HEK293T (cell line): ENCODE results near the gene DCANP1.

Experiments
- ARNT ChIP-seq: fragments of 450-650 bp; IDR thresholded peaks from 2 replicates; pipeline ENCODE4 v1.6.1; 2017; ENCODE audit warnings: mild to moderate bottlenecking
- BHLHE40 ChIP-seq: fragments of 450-650 bp; IDR thresholded peaks from 2 replicates; pipeline ENCODE4 v1.6.1; 2016; ENCODE audit warnings: mild to moderate bottlenecking, moderate library complexity, borderline replicate concordance
- FOXA1 ChIP-seq: fragments of 450-650 bp; IDR thresholded peaks from 2 replicates; pipeline ENCODE4 v1.6.1; 2016; ENCODE audit warnings: mild to moderate bottlenecking
- FOXK2 ChIP-seq: fragments of 450-650 bp; IDR thresholded peaks from 2 replicates; pipeline ENCODE4 v1.6.1; 2016; ENCODE audit warnings: mild to moderate bottlenecking
- FOXM1 ChIP-seq: fragments of 450-650 bp; IDR thresholded peaks from 2 replicates; pipeline ENCODE4 v1.6.1; 2017; ENCODE audit warnings: mild to moderate bottlenecking, borderline replicate concordance
- L3MBTL2 ChIP-seq: fragments of 450-650 bp; conservative IDR thresholded peaks from 2 replicates; pipeline ENCODE4 v1.6.1; 2016; ENCODE audit warnings: mild to moderate bottlenecking
- LEF1 ChIP-seq: fragments of 450-650 bp; IDR thresholded peaks from 2 replicates; pipeline ENCODE4 v1.6.1; 2017; ENCODE audit warnings: mild to moderate bottlenecking, borderline replicate concordance
- SP1 ChIP-seq: fragments of 450-650 bp; IDR thresholded peaks from 2 replicates; pipeline ENCODE4 v1.6.1; 2017
- TARDBP ChIP-seq: fragments of 450-650 bp; IDR thresholded peaks from 2 replicates; pipeline ENCODE4 v1.6.1; 2016
- ZNF384 ChIP-seq: fragments of 450-650 bp; IDR thresholded peaks from 2 replicates; pipeline ENCODE4 v1.6.1; 2016
- TF ChIP-seq, protein P1 (sequence below): fragments of 450-650 bp; IDR thresholded peaks from 2 replicates; pipeline ENCODE4 v1.6.1; 2016

- TF ChIP-seq ARNT (no peak), LEF1 (no peak), FOXM1 (no peak), SP1 (no peak), BHLHE40 (no peak), TARDBP (no peak), FOXA1 (no peak), ZNF384 (no peak), FOXK2 (no peak), L3MBTL2 (no peak)
- TF ChIP-seq, protein P1, sequence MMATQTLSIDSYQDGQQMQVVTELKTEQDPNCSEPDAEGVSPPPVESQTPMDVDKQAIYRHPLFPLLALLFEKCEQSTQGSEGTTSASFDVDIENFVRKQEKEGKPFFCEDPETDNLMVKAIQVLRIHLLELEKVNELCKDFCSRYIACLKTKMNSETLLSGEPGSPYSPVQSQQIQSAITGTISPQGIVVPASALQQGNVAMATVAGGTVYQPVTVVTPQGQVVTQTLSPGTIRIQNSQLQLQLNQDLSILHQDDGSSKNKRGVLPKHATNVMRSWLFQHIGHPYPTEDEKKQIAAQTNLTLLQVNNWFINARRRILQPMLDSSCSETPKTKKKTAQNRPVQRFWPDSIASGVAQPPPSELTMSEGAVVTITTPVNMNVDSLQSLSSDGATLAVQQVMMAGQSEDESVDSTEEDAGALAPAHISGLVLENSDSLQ = no peak
Observed at GRCh38 chr5:135423146-135423845, 23.9 kb downstream of the DCANP1 start.
